Cerebellar cortex (tissue), 1 donor: ENCODE results near the gene CARD10.
A peak's percentile ranks its signal among the peaks of the same experiment; 100 is the strongest.

ENCODE experiments used
- DNase-seq: peaks from one replicate; pipeline ENCODE4 v3.0.0-alpha.2; 2015; ENCODE audit warnings: low spot score

CARD10 gene

DNA sequence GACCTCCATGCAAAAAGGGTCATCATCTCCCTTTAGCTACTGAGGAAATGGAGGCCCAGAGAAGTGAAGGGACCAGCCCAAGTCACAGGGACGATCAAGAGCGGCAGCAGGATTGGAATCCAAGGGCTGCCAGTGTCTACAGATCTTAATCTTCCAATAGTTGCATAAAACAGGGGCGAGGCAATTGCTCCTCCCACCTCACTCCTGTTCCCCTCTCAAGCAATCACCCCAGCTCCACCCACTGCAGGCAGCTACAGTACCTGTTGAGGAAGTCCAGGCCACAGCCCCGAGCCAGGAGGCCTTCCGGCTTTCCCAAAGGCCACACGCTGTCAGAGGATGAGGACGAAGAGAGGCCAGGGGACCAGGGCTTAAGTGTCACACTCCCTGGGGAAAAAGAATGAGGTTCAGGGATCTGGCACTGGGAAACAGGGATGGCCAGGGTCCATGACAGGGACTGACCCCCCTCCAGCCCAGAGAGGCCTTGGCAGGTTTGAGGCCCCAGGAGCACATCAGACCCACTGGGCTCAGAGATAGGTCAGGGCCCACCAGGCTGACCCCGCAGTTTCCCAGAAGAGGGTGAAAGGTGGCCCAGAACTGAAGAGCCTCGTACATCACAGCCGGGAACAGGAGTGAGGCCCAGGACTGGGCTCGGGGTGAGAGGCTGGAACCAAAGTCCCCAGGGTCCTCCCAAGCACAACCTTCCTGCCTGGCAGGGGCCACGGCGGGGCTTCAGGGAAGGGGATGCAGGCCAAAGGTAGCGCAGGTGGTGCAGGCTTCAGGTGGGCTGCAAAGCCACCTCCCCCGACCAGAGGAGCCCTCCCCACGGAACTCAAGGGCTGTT, 16.7 kb downstream of the CARD10 start:
- DNase-seq = no peak

GRCh38 chr22:37501610-37502341, 17.4 kb downstream of the CARD10 start:
- DNase-seq = no peak

- no peak for DNase-seq
Measured at GRCh38 chr22:37500745-37501609, 18.2 kb downstream of the CARD10 start.

DNA sequence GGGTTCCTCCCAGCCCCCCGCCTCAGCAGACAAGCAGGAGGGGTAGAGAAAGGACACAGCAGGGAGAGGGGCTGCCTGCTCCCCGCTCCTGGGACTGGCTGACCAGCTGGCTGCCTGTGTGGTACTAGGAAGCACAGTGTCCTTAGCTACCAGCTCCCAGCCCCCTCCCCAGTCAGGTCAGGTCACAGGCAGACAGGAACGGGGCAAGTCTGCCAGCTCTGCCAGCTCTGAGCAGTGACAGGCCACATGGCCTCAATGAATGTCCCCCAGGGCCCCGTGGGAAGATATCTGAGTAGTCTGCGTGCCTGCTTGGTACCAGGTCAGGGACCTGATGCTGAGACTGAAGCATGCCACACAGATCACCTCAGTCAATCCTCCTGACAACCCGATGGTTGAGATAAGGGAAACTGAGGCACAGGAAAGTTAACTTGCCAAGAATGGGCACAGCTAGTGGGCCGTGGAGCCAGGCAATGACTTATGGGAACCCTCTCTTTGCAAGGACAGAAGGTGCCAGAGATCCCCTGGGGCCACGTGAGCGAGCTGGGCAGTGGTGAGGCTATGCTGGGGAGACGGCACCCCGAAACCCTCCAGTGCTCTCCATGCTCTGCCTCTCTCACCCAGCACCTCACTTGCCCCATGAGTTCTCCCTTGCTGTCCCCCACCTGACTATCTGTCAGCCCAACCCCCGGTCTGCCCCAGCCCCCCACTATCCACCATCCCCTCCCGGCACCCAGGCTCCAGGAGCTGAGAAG, 19.2 kb downstream of the CARD10 start:
- DNase-seq = no peak

- no peak for DNase-seq
Measured at GRCh38 chr22:37499027-37499707, 20.0 kb downstream of the CARD10 start.

DNA sequence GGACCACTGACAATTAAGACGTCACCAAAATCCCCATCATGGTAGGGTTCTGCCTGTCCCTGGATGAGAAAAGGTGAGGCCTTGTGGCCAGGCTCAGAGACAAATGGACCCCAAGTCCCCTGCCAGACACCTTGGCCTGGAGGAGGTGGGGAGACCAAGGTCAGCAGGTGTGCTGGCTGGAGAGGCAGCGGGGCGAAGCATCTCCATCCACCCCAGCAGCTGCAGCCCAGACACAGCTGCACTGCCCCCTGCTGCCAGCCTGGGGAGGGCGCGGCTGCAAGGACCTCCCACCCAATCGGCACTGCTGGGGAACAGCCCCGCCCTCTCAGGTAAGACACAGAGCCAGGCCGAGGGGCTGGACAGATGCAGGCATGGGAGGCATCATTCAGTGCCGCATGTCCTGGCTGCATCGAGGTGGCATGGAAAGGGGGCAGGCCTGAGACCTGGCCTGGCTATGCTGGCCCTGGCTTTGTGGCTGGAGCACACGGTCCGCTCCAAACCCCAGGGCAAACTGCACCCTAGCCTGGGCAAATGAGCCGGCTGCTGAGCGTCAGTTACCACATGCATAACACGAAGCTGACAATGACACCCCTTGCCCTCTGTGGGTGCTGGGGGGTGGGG, 20.8 kb downstream of the CARD10 start:
- DNase-seq = peak; percentile 35

DNA sequence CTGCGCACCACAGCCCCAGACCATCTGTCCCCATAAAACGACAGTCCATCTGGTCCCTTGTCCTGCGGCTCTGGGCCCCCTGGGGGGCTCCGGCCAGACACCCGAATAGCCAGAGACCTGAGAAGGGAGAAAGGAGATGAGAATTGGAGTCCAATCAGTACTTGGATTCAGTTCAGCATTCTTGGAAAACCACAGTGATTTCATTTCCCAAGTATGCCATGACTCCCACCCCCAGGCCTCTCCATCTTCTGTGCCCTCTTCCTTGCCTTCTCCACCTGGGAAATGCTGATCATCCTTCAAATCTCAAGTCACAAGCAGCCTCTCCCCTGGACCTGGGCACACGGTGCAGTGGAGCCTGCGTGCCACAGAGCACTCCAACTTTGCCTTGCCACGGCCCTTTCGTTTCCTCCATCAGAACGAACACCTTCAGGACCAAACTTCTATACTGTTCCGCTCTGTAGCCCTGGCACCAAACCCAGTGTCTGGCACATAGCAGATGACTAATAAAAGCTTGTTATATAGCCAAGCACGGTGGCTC, 22.1 kb downstream of the CARD10 start:
- DNase-seq = no peak

DNA sequence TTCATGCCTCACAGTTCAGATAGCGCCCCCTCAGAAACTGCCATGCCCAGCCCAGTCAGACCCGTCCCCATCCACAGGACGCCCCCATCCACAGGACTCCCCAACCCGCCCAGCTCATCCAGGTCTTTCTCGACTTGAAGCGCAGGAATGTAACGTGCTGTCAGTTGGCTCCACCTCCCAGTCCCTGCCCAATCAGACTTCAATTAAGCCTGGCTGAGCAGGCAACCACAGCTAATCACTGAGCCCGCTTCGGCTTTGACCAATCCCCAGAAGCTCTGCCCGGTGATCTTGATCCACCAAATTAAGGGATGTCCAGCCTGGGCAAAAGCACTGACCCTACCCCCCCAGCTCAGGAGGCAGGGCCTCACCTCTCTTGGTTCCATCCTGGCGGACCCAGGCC, 22.6 kb downstream of the CARD10 start:
- DNase-seq = peak; percentile 32

- DNase-seq = no peak
Measured at GRCh38 chr22:37493979-37494378, 25.2 kb downstream of the CARD10 start.

DNA sequence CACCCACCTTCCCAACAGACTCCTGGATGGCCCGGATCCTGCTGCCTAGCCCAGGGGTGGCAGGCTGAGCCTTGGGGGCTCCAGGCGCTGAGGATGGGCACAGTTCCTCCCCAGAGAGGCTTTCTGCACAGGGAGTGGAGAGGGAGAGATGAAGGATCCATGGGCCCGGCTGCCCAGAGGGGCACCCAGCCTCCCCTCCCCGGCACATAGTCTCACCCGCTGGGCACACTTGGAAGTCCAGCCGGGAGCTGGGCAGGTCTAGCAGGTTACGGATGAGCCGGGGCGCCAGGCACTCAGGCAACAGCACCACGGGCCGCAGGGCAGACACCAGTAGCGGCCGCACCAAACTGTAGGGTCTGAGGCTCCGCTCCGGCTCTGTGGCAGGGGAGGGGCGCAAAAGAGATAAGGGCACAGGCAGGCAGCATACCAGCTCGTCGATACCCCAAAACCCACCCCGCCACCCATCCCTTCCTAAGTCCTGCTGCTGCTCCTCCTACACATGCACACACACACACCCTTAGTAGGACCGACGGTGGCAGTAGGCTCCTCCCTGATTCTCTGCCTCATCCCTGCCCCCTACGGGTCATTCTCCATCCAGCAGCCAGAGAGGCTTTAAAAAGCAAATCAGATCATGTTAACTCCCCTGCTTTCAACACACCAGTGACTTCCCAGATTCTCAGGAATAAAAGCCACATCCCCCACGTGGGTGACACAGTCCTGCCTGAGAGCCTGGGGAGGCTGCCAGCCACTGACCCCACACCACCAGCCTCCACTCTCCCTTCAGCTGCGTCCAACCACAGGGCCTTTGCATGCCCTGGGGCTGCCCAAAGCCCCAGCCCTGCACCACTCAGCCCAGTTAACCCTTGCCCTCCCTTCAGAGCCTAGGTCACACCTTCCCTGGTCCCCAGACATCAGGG, 26.5 kb downstream of the CARD10 start:
- DNase-seq = peak; percentile 37

GRCh38 chr22:37491559-37492427, 27.4 kb downstream of the CARD10 start:
- DNase-seq = no peak

DNA sequence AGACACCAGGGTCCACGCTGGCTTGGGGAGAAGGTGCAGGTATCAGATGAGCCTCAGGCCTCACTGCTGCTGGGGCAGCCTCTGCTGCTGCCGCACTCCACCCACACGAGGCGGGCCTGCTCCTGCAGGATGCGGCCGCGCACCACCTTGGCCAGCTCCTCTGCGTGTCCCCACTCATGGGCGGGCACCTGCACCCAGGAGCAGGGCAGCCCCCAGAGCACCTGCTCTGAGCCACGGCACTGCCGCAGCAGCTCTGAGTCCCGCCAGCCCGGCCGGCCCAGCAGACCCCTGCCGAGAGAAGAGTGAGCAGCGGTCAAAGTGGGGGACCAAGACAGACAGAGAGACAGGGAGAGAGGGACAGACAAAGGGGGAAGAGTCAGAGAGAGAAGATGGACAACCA, 28.1 kb downstream of the CARD10 start:
- no peak for DNase-seq

- no peak for DNase-seq
Measured at GRCh38 chr22:37489983-37490382, 29.2 kb downstream of the CARD10 start.

- DNase-seq = no peak
Measured at GRCh38 chr22:37488337-37489135, 30.7 kb downstream of the CARD10 start.

GRCh38 chr22:37487571-37487970, 31.6 kb downstream of the CARD10 start:
- no peak for DNase-seq

DNA sequence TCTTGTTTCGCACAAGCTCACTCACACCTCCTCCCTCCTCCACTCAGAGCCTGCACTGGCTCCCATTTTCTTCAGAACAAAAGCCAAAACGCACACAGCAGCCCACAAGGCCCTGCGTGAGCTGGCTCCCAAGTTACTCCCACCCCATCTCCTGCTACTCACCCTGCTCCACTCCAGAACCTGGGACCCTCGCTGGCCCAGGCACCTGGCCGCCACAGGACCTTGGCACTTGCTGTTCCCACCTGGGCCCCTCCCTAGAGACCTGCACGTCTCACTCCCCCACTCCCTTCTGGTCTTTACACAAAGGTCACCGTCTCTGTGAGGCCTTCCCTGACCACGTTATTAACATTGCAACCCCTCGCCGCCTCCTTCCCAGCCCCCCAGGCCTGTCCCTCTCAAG, 32.1 kb downstream of the CARD10 start:
- DNase-seq = no peak

DNA sequence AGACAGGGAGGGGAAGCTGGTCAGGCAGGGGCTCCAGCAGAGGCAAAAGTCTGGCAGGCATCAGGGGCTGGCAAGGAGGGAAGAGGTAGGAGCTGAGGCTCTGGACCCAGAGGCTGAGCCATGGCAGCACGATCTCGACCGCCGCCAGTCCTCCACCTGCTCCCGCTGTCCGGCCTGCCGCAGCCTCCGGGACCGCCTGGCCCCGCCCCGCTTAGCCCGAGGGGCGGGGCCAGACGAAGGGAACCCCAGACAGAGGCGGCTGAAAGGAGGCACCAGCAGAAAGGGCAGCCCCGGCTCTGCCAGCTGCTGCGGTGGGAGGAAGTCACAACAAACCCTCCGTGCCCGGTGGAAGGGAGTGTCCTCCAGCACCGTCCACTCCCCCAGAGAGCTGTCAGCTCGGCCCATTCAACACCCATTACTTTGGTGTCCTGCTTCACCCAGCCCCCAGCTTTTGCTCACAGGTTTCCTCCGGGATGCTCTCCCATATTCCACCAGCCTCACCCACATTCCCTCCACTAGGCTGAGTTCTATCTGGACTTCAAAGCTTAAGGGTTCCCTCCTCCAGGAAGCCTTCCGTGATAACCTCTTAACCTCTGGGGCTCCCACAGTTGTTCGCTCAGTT, 32.9 kb downstream of the CARD10 start, which contains the start of gene MFNG:
Gene MFNG (minus strand): TSS at position 161 of the 622 bp plus-strand sequence. CDS start 207 bp downstream, outside the sequence.
- peak; percentile 43 for DNase-seq
